Fibroblast of upper back skin (primary cell): ENCODE measurements around the gene KNDC1.
"Not testable (repeated sequence)": the region's sequence is repeated elsewhere in the genome, so short reads cannot be mapped to it uniquely, and the experiment has no call there.

Source experiments
- DNase-seq: peaks from one replicate; pipeline ENCODE4 v3.0.0-alpha.2; 2013

The KNDC1 gene

GRCh38 chr10:133162178-133162909 lies 2.3 kb downstream of the KNDC1 start:
- no peak for DNase-seq

GRCh38 chr10:133162910-133163856 lies 3.2 kb downstream of the KNDC1 start:
- DNase-seq: no peak

GRCh38 chr10:133163889-133164815 lies 4.1 kb downstream of the KNDC1 start:
- DNase-seq: no peak

- no peak for DNase-seq
These were observed 5.0 kb downstream of the KNDC1 start for GRCh38 chr10:133164816-133165555.

- DNase-seq: no peak
These were observed 5.8 kb downstream of the KNDC1 start for GRCh38 chr10:133165556-133166503.

- no peak for DNase-seq
These were observed 6.4 kb downstream of the KNDC1 start for GRCh38 chr10:133166504-133166827.

GRCh38 chr10:133166828-133167692 lies 7.0 kb downstream of the KNDC1 start:
- DNase-seq: no peak

GRCh38 chr10:133167693-133168616 lies 7.9 kb downstream of the KNDC1 start:
- no peak for DNase-seq

- DNase-seq: no peak
These were observed 8.6 kb downstream of the KNDC1 start for GRCh38 chr10:133168617-133169031.

GRCh38 chr10:133169173-133169947 lies 9.3 kb downstream of the KNDC1 start:
- DNase-seq: no peak

GRCh38 chr10:133170092-133170491 lies 10.1 kb downstream of the KNDC1 start:
- no peak for DNase-seq

GRCh38 chr10:133173860-133174640 lies 14.0 kb downstream of the KNDC1 start:
- DNase-seq: no peak

- no peak for DNase-seq
These were observed 14.8 kb downstream of the KNDC1 start for GRCh38 chr10:133174689-133175263.

GRCh38 chr10:133175624-133176023 lies 15.6 kb downstream of the KNDC1 start:
- DNase-seq: not testable (repeated sequence)

- DNase-seq: no peak
These were observed 16.5 kb downstream of the KNDC1 start for GRCh38 chr10:133176546-133176945.

- no peak for DNase-seq
These were observed 17.6 kb downstream of the KNDC1 start for GRCh38 chr10:133177380-133178157.
